Lung (tissue), 12 donors: ENCODE results near the gene HSPA1L. TPM values are rescaled to one million over a fixed set of nuclear protein-coding genes. Genes with fewer than 3 reads are reported as not detected.

Experiments
- ATAC-seq: fragments of 200-7000 bp; cut with Tn5 transposase; one replicate; pipeline ENCODE4 v1.9.1; 2020; ENCODE audit warnings: moderate number of reproducible peaks; ENCODE audit not compliant: insufficient read depth, low FRiP score
- DNase-seq, 3 donors: peaks; one replicate each; pipeline ENCODE4 v3.0.0-alpha.2; 2013 to 2017
- H3K27ac ChIP-seq, 2 donors: one replicate each; pipeline ENCODE4 v1.5.1; 2013; ENCODE audit warnings: mild to moderate bottlenecking in 2 of 2, moderate library complexity in 2 of 2, control low read depth in 1 of 2, inconsistent platforms in 1 of 2, low read depth in 1 of 2, low read length in 1 of 2
- H3K27me3 ChIP-seq, 3 donors: one replicate each; pipeline ENCODE4 v1.5.1; 2013; ENCODE audit warnings: low read length in 2 of 3; ENCODE audit not compliant: control insufficient read depth in 3 of 3, insufficient read depth in 3 of 3
- H3K36me3 ChIP-seq, 4 donors: one replicate each; pipeline ENCODE4 v1.5.1; 2013; ENCODE audit warnings: low read length in 4 of 4, mild to moderate bottlenecking in 1 of 4, moderate library complexity in 1 of 4; ENCODE audit not compliant: control insufficient read depth in 4 of 4, insufficient read depth in 4 of 4
- H3K4me1 ChIP-seq, 5 donors: one replicate each; pipeline ENCODE4 v1.5.1; 2013; ENCODE audit warnings: low read length in 5 of 5, mild to moderate bottlenecking in 2 of 5, moderate library complexity in 1 of 5; ENCODE audit not compliant: control insufficient read depth in 5 of 5, insufficient read depth in 5 of 5
- H3K4me3 ChIP-seq: one replicate; pipeline ENCODE4 v1.5.1; 2013; ENCODE audit warnings: mild to moderate bottlenecking, control low read depth, moderate library complexity
- H3K9ac ChIP-seq, 2 donors: one replicate each; pipeline ENCODE4 v1.5.1; 2013; ENCODE audit warnings: low read length in 2 of 2, control low read depth in 1 of 2; ENCODE audit not compliant: insufficient read depth in 1 of 2
- H3K9me3 ChIP-seq, 4 donors: one replicate each; pipeline ENCODE4 v1.5.1; 2013; ENCODE audit warnings: low read length in 3 of 4, mild to moderate bottlenecking in 1 of 4, moderate library complexity in 1 of 4; ENCODE audit not compliant: control insufficient read depth in 4 of 4, insufficient read depth in 3 of 4
- CTCF ChIP-seq: IDR thresholded peaks from 2 replicates; pipeline ENCODE4 v1.5.1; 2012; ENCODE audit warnings: mild to moderate bottlenecking; ENCODE audit errors: control extremely low read depth, extremely low read depth
- WGBS, 2 donors: extraction: QIAGEN DNeasy Blood & Tissue Kit; methylation state at CpG; one replicate each; pipeline ENCODE4 v1.1.7; 2013; 5-methylcytosine and 5-hydroxymethylcytosine counted together
- polyA plus RNA-seq, 2 donors: library from polyadenylated mRNA; stranded (reverse); fragments of 200-250 nt; gene quantifications; one replicate each; pipeline ENCODE4 v1.2.1, GENCODE V29; 2013
- total RNA-seq, 2 donors: library from RNA; depleted of rRNA in 1 of 2; stranded (reverse); fragments of >200 nt in 1 of 2; gene quantifications; one replicate each; pipeline ENCODE4 v1.2.1, GENCODE V29; 2014 to 2021
- donor health status: control.
- donor health status: control.
- donor health status: Bipolar disorder and iron deficiency.
- donor health status: healthy.
- donor health status: DM: yes; HTN: yes; CAD: no.

HSPA1L gene
- total and polyA plus RNA-seq, 4 donors: 1.0 to 2.3 (median 1.6) TPM

- Histone ChIP-seq H3K4me1 (peaks cover 0 to 6% (median 0%) of the 10 kb centered on the region in 5 donors), H3K9me3 (peaks cover 0 to 2% (median 0%) of the 10 kb centered on the region in 4 donors), H3K9ac (no peak overlapping the region), H3K36me3 (no peaks in the 10 kb centered on the region), H3K27ac (peak overlapping the region in 1 of 2 donors; percentile 34), H3K4me3 (no peak overlapping the region), H3K27me3 (no peaks in the 10 kb centered on the region)
- WGBS, 2 donors: 85 to 87% methylated on average over 18 of the region's 18 CpGs
- no peak for ATAC-seq
- TF ChIP-seq CTCF: no peak
- no peak for DNase-seq
These were observed 46.5 kb downstream of the HSPA1L start for GRCh38 chr6:31768363-31769257.

GRCh38 chr6:31767096-31767645, 47.9 kb downstream of the HSPA1L start:
- no peak overlapping the region for H3K9ac ChIP-seq
- no peak for ATAC-seq
- no peaks in the 10 kb centered on the region for H3K36me3 ChIP-seq
- no peak for DNase-seq
- no peaks in the 10 kb centered on the region for H3K27me3 ChIP-seq
- H3K4me1 ChIP-seq: peaks cover 0 to 6% (median 0%) of the 10 kb centered on the region in 5 donors
- H3K9me3 ChIP-seq: peaks cover 0 to 2% (median 0%) of the 10 kb centered on the region in 4 donors
- H3K4me3 ChIP-seq: no peak overlapping the region
- 79 to 82% methylated on average over 6 of the region's 6 CpGs for WGBS, 2 donors
- H3K27ac ChIP-seq: no peak overlapping the region
- TF ChIP-seq CTCF: no peak

GRCh38 chr6:31765910-31766794, 48.9 kb downstream of the HSPA1L start:
- Histone ChIP-seq H3K27me3 (no peaks in the 10 kb centered on the region), H3K9me3 (peaks cover 0 to 2% (median 0%) of the 10 kb centered on the region in 4 donors), H3K4me3 (no peak overlapping the region), H3K4me1 (peaks cover 0 to 6% (median 0%) of the 10 kb centered on the region in 5 donors), H3K27ac (no peak overlapping the region), H3K36me3 (no peaks in the 10 kb centered on the region), H3K9ac (peak overlapping the region in 1 of 2 donors; percentile 39)
- ATAC-seq (no peak), DNase-seq (peak; percentile 26 to 35 (median 30))
- no peak for TF ChIP-seq CTCF
- WGBS, 2 donors: 62% methylated on average over 42 of the region's 42 CpGs
